Uterus (tissue), 2 donors: Measurements from ENCODE around the gene SV2B.

Experiments
- POLR2A ChIP-seq, 2 donors: fragments of 450-650 bp; IDR thresholded peaks; one replicate each; pipeline ENCODE4 v1.6.1; 2016; ENCODE audit warnings: antibody characterized with exemption in 2 of 2, mild to moderate bottlenecking in 1 of 2, moderate library complexity in 1 of 2
- TF ChIP-seq, protein P1 (sequence below), 4 experiments: fragments of 200-600 bp in 2 of 4; fragments of 450-650 bp in 2 of 4; sonication (generic) in 2 of 4; IDR thresholded peaks; one replicate each; pipeline ENCODE4 v1.5.1; 2016 to 2019; ENCODE audit warnings: antibody characterized with exemption in 4 of 4, mild to moderate bottlenecking in 2 of 4, moderate library complexity in 1 of 4

DNA sequence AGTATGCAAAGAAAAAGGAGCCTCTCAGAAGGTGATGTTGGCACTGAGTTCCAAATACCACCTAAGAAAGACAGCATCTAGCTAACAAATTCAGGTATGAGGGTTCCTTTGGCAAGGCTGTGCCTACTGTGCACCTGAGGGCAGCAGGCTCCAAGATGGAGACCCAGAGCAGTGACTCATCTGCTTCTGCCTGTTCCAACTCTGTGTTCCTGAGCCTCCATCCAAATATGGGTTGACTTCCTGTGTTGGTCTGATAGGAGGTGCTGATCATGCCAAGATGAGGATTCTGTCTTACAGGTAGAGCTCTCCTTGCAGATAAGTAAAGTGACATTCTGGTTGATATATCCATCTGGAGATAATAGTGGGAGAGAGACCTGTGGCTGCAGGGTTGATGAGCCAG, 26.0 kb downstream of the SV2B start:
- TF ChIP-seq, protein P1, sequence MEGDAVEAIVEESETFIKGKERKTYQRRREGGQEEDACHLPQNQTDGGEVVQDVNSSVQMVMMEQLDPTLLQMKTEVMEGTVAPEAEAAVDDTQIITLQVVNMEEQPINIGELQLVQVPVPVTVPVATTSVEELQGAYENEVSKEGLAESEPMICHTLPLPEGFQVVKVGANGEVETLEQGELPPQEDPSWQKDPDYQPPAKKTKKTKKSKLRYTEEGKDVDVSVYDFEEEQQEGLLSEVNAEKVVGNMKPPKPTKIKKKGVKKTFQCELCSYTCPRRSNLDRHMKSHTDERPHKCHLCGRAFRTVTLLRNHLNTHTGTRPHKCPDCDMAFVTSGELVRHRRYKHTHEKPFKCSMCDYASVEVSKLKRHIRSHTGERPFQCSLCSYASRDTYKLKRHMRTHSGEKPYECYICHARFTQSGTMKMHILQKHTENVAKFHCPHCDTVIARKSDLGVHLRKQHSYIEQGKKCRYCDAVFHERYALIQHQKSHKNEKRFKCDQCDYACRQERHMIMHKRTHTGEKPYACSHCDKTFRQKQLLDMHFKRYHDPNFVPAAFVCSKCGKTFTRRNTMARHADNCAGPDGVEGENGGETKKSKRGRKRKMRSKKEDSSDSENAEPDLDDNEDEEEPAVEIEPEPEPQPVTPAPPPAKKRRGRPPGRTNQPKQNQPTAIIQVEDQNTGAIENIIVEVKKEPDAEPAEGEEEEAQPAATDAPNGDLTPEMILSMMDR (IDR thresholded peaks at IDR 0.05): no peak
- TF ChIP-seq POLR2A (IDR thresholded peaks at IDR 0.05): no peak
